HG02610 (cell line): ENCODE results near the gene OSER1.

Experiments
- ATAC-seq: cut with Tn5 transposase; IDR thresholded peaks from one replicate; pipeline ENCODE4 v1.9.1; 2021; ENCODE audit warnings: mild to moderate bottlenecking, moderate library complexity; ENCODE audit not compliant: unreplicated experiment

The OSER1 gene

GRCh38 chr20:44181611-44182010, 29.0 kb downstream of the OSER1 start:
- ATAC-seq: no peak

- ATAC-seq: no peak
Measured at GRCh38 chr20:44180814-44181213, 29.8 kb downstream of the OSER1 start.

DNA sequence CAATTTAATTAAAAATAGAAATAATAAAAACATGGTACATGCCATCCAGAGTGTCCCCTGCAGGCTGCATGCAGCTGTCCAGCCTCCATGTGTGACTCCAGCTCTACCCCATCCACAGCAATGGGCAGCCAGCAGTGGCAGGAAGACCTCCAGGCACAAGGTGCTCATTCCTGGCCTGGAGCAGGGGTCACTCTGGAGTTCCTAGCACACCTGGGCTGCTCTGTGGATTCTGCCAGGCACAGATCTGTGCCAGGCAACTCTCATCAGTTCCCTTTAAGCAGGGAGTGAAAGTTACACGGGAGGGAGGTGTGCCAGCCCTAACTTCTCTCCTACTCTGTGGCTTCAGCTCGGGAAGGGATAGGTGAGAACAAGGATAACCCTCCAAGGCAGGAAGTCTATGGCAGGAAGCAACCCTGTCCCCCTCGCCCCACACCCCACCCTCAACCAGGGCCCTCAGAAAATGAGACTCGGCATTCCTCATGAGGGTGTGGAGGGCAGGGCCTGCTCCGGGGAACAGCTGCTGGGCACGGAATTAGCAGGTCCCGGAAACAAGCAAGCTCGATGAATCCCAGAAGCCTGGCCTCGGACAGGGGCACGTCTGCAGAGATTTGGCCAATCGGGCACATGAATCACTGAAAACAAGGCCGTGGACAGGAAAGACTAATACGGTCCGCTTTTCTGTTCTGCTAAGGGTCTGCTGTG, 33.6 kb downstream of the OSER1 start:
- no peak for ATAC-seq

GRCh38 chr20:44174996-44175765, 35.4 kb downstream of the OSER1 start:
- no peak for ATAC-seq

GRCh38 chr20:44173846-44174245, 36.7 kb downstream of the OSER1 start:
- ATAC-seq: no peak

GRCh38 chr20:44173116-44173515, 37.5 kb downstream of the OSER1 start:
- ATAC-seq: no peak

DNA sequence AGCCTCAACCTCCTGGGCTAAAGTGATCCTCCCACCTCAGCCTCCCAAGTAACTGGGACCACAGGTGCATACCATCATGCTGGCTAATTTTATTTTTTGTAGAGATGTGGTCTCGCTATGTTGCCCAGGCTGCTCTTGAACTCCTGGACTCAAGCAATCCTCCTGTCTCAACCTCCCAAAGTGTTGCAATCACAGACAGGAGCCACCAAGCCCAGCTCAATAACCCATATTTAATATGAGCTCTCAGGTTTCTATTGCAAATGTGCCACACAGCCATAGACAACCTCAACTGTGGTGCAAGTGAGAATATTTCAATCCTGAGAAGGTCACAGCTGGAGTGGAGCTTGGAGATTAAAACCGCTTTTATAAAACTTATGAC, 38.0 kb downstream of the OSER1 start:
- ATAC-seq: no peak

DNA sequence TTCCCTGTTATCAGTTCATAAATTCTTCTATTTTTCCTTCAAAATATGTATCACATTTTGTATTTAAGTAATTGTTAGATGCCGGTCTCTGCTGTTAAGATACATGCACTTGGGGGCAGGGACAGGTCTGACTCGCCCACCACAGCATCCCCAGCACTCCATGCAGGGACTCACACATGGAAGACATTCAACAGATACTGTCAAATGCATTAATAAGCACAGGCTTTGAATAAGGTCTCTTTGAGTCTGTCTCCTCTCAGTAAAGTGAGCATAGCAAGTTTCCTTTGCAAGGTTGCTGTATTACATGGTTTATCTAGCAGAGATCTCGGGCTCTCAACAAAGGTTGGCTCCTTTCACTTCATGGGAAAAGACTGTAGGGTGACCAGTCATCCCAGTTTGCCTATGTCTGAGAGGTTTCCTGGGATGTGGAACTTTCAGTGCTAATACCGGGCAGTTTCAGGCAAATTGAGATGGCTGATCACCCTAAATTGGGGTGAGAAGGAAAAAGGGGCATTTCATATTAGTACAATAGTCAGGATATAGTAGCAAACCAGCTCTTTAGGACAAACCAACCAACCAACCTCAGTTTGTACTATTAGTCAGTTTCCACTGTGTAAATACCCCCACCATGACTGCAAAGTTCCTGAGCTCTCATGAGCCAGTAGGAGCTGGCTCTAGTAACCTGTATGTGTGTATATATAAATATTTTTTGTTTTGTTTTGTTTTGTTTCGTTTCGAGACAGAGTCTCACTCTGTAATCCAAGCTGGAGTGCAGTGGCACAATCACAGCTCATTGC, 38.6 kb downstream of the OSER1 start:
- no peak for ATAC-seq

DNA sequence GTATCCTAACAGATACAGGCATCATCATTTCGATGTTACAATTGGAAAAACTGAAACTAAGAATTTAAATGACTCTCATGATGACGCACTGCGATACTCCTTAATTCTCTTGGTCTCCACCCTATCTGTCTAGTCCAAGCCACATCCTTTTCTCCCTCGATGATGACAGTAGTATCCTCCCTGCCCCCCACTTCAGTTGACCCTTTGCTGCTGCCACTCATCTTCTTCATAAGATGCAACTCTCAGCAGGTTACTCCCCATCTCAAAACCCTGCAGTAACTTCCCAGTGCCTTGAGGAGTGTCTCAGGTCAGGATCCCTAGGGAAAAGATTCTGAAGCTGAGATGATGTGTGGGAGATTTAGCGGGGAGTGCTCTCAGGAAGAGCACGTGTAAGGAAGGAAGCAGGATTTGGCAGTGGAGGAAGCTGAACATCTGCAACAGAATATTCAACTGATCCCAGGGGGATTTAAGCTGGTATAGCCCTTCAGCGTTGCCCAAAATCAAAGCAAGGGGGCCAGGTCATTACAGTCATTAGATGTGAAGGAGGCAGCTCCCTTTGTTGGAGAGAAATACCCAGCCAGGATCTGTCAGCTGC, 39.7 kb downstream of the OSER1 start:
- ATAC-seq: no peak

DNA sequence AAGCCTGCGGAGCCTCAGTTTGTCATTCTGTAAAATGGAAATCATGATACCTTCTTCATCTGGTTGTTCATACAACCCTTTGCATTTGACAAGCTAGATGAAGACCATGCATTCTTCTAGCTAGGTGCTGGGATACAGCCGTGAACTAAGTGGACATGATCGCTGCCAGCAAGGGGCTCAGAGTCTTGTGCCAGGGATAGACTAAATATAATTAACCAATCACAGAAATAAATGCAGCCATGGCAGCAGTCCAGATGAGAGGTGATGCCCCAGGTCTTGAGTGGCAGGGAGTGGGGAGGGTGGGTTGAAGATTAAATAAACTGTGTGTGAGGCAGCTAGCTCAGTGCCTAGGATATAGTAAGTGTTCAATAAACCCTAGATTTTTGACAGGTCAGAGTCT, 42.8 kb downstream of the OSER1 start:
- no peak for ATAC-seq

DNA sequence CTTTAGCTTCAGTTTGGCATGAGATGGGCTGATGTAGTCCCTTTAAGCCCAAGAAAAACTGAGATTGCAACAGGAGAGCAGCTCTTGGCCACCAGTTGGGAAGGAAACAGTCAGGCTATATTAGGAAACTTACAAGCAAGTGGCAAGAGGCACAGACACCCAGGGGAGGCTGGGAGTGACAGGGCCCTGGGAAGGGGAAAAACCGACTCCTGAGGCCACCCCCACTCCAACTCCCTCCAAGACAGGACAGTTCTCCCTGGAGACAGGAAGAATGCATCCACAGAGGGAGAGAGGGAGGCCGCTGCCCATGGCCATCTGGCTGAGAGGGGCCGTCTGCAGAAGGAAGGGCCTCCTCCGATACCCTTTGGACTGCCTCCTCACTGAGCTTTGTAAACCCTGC, 44.1 kb downstream of the OSER1 start:
- ATAC-seq: no peak

GRCh38 chr20:44166008-44166407, 44.6 kb downstream of the OSER1 start:
- ATAC-seq: no peak

DNA sequence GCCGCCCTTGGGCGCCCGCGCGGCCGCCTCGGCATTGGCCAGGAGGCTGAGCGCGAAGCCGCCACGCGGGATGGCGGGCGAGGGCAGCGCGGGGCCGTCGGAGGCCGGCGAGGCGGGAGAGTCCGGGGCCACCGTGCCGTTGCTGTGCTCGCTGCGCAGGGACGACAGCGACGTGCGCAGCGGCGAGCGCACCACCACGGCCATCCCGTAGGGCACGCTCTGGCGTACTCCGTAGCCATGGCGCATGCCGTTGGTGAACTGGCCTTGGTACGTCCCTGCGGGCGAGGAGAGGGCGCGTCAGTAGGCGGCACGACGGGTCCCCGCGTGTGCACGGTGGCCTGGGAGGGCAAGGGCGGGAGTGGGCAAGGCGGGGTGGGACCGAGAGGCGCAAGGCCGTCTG, 50.4 kb downstream of the OSER1 start:
- no peak for ATAC-seq

DNA sequence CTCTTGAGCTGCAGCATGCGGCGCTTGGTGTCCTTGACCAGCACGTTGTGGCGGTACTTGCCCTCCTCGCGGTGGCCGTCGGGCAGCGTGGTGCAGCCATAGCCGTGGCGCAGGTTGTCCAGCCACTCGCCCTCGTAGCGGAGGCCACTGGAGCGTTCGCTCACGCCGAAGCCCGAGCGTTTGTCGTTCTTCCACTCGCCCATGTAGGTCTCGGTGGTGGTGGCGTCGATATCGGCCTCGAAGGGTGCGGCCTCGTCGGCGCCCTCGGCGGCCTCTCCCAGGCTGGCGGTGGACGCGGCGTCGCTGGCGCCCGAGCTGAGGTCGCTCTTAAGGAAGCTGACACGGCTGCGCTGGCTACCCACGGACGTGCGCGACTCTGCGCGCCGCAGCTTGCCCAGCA, 50.9 kb downstream of the OSER1 start:
- no peak for ATAC-seq

DNA sequence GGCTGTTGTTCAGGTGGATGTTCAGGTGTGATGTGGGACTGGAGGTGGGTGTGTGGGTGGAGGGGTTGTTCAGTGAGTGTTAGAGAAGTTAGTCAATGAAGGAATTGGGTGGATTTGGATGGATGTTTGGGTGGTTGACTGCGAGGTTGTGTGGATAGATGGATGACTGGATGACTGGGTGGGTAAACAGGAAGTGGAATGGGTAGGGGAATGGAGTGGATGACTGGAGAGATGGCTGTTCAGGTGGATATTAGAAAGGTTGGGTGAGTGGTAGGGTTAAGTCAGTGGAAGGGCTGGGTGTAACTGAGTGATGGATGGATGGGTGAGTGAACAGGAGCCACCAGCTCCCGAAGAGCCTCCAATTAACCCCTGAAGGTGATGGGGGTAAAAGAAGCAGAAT, 51.4 kb downstream of the OSER1 start:
- ATAC-seq: no peak

- no peak for ATAC-seq
Measured at GRCh38 chr20:44157061-44157460, 53.5 kb downstream of the OSER1 start.

- no peak for ATAC-seq
Measured at GRCh38 chr20:44154521-44155001, 56.0 kb downstream of the OSER1 start.

DNA sequence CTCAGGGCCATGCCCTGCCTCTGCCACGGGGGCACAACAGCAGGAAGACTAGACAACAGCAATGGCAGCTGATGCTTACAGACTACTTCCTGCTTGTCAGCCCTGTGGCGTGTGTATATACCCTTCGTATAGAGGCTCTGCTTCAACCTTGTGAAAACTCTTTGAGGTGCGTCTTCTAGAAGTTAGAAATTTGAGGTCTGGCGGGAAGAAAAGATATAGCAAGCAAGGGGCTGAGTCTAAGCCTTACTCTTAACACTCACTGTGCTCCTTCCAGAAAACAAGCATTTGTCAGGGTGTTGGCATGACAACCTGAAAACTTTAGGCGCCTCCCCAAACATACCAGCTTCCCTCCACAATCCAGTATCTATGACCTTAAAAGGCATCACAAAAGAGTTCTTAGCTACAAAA, 56.9 kb downstream of the OSER1 start:
- no peak for ATAC-seq

- no peak for ATAC-seq
Measured at GRCh38 chr20:44151621-44152416, 58.8 kb downstream of the OSER1 start.

- ATAC-seq: no peak
Measured at GRCh38 chr20:44146272-44146671, 64.3 kb downstream of the OSER1 start.
